HG03521 (cell line): ENCODE data around the gene HSP90B1.

Experiments
- ATAC-seq: cut with Tn5 transposase; IDR thresholded peaks from one replicate; pipeline ENCODE4 v1.9.1; 2021; ENCODE audit warnings: mild to moderate bottlenecking, moderate library complexity; ENCODE audit not compliant: unreplicated experiment

HSP90B1 gene

GRCh38 chr12:103966736-103967135 lies 36.5 kb downstream of the HSP90B1 start:
- ATAC-seq, result no peak

GRCh38 chr12:103969391-103969790 lies 39.2 kb downstream of the HSP90B1 start:
- no peak for ATAC-seq

- ATAC-seq, result no peak
These were observed 43.7 kb downstream of the HSP90B1 start for GRCh38 chr12:103973909-103974308.

GRCh38 chr12:103975368-103975767 lies 45.2 kb downstream of the HSP90B1 start:
- no peak for ATAC-seq

- ATAC-seq, result no peak
These were observed 48.3 kb downstream of the HSP90B1 start for GRCh38 chr12:103978384-103978982.

GRCh38 chr12:103986829-103987228 lies 56.6 kb downstream of the HSP90B1 start:
- ATAC-seq, result no peak

- ATAC-seq, result no peak
These were observed 64.0 kb downstream of the HSP90B1 start for GRCh38 chr12:103994235-103994634.

GRCh38 chr12:103996595-103996994 lies 66.4 kb downstream of the HSP90B1 start:
- no peak for ATAC-seq

GRCh38 chr12:103997286-103997900 lies 67.2 kb downstream of the HSP90B1 start:
- no peak for ATAC-seq
